NCI-H526 (cell line): ENCODE results near the gene ZFAND3.
"Not testable (repeated sequence)": the region's sequence is repeated elsewhere in the genome, so short reads cannot be mapped to it uniquely, and the experiment has no call there.

ENCODE experiments used
- DNase-seq, 2 experiments: peaks; one replicate each; lab custom pipeline; 2025; lab: John Stamatoyannopoulos, UW

ZFAND3 gene

GRCh38 chr6:38091613-38092012 lies 272.1 kb downstream of the ZFAND3 start:
- no peak for DNase-seq

- no peak for DNase-seq
These were observed 272.9 kb downstream of the ZFAND3 start for GRCh38 chr6:38092465-38092864.

GRCh38 chr6:38092964-38093363 lies 273.4 kb downstream of the ZFAND3 start:
- no peak for DNase-seq

- DNase-seq: no peak
These were observed 275.5 kb downstream of the ZFAND3 start for GRCh38 chr6:38095054-38095453.

- no peak for DNase-seq
These were observed 279.7 kb downstream of the ZFAND3 start for GRCh38 chr6:38099221-38099620.

- no peak for DNase-seq
These were observed 280.9 kb downstream of the ZFAND3 start for GRCh38 chr6:38100380-38100779.

- no peak for DNase-seq
These were observed 284.4 kb downstream of the ZFAND3 start for GRCh38 chr6:38103921-38104320.

GRCh38 chr6:38105066-38105465 lies 285.5 kb downstream of the ZFAND3 start:
- no peak for DNase-seq

GRCh38 chr6:38107073-38107472 lies 287.5 kb downstream of the ZFAND3 start:
- DNase-seq: no peak

- no peak for DNase-seq
These were observed 291.0 kb downstream of the ZFAND3 start for GRCh38 chr6:38110481-38110971.

GRCh38 chr6:38112181-38112580 lies 292.7 kb downstream of the ZFAND3 start:
- DNase-seq: no peak

GRCh38 chr6:38113825-38114576 lies 294.5 kb downstream of the ZFAND3 start:
- no peak for DNase-seq

GRCh38 chr6:38114976-38115625 lies 295.6 kb downstream of the ZFAND3 start:
- DNase-seq: no peak

GRCh38 chr6:38115626-38116008 lies 296.1 kb downstream of the ZFAND3 start:
- DNase-seq: no peak

GRCh38 chr6:38116248-38116647 lies 296.7 kb downstream of the ZFAND3 start:
- DNase-seq: no peak

- no peak for DNase-seq
These were observed 297.8 kb downstream of the ZFAND3 start for GRCh38 chr6:38117281-38117680.

GRCh38 chr6:38118791-38119365 lies 299.4 kb downstream of the ZFAND3 start:
- no peak for DNase-seq

GRCh38 chr6:38119516-38119915 lies 300.0 kb downstream of the ZFAND3 start:
- DNase-seq: no peak

GRCh38 chr6:38124224-38124926 lies 304.8 kb downstream of the ZFAND3 start:
- not testable (repeated sequence) for DNase-seq

GRCh38 chr6:38127284-38127683 lies 307.8 kb downstream of the ZFAND3 start:
- DNase-seq: no peak

- DNase-seq: no peak
These were observed 312.0 kb downstream of the ZFAND3 start for GRCh38 chr6:38131527-38131965.

- DNase-seq: no peak
These were observed 314.6 kb downstream of the ZFAND3 start for GRCh38 chr6:38133932-38134703.
